HFF-Myc (cell line): ENCODE results near the gene POLR1E.

Source experiments
- DNase-seq: peaks from one replicate; pipeline ENCODE4 v3.0.0-alpha.2; 2011; ENCODE audit warnings: low read depth; ENCODE audit errors: extremely low read depth
- H3K4me3 ChIP-seq: replicated peaks from 2 replicates; pipeline ENCODE4 v1.5.1; 2011; ENCODE audit warnings: low read depth, mild to moderate bottlenecking, control low read depth, low read length
- CTCF ChIP-seq: IDR thresholded peaks from 2 replicates; pipeline ENCODE4 v1.5.1; 2012; ENCODE audit warnings: mild to moderate bottlenecking, low read depth, low read length, control low read depth; ENCODE audit errors: missing control alignments

Gene POLR1E

GRCh38 chr9:37498457-37498856 lies 12.7 kb downstream of the POLR1E start:
- H3K4me3 ChIP-seq, result no peak overlapping the region
- TF ChIP-seq CTCF, result no peak
- no peak for DNase-seq

GRCh38 chr9:37499297-37499696 lies 13.5 kb downstream of the POLR1E start:
- DNase-seq, result no peak
- no peak for TF ChIP-seq CTCF
- H3K4me3 ChIP-seq, result no peak overlapping the region

- no peak overlapping the region for H3K4me3 ChIP-seq
- no peak for DNase-seq
- TF ChIP-seq CTCF, result no peak
Observed at GRCh38 chr9:37501957-37502596, 16.3 kb downstream of the POLR1E start.

- no peak overlapping the region for H3K4me3 ChIP-seq
- TF ChIP-seq CTCF, result no peak
- DNase-seq, result no peak
Observed at GRCh38 chr9:37503736-37504135, 18.0 kb downstream of the POLR1E start.

- no peak for TF ChIP-seq CTCF
- H3K4me3 ChIP-seq, result no peak overlapping the region
- no peak for DNase-seq
Observed at GRCh38 chr9:37504605-37505004, 18.9 kb downstream of the POLR1E start.

GRCh38 chr9:37507566-37508134 lies 21.9 kb downstream of the POLR1E start:
- no peak for TF ChIP-seq CTCF
- no peak overlapping the region for H3K4me3 ChIP-seq
- DNase-seq, result no peak
